22Rv1 (cell line): Measurements from ENCODE around the gene SIPA1L3.

ENCODE experiments used
- ZFX ChIP-seq: fragments of 450-650 bp; IDR thresholded peaks from 2 replicates; pipeline ENCODE4 v1.6.1; 2017; ENCODE audit warnings: antibody characterized with exemption, borderline replicate concordance
- TF ChIP-seq, protein P1 (sequence below): fragments of 450-650 bp; IDR thresholded peaks from 2 replicates; pipeline ENCODE4 v1.5.1; 2017; ENCODE audit warnings: mild to moderate bottlenecking

DNA sequence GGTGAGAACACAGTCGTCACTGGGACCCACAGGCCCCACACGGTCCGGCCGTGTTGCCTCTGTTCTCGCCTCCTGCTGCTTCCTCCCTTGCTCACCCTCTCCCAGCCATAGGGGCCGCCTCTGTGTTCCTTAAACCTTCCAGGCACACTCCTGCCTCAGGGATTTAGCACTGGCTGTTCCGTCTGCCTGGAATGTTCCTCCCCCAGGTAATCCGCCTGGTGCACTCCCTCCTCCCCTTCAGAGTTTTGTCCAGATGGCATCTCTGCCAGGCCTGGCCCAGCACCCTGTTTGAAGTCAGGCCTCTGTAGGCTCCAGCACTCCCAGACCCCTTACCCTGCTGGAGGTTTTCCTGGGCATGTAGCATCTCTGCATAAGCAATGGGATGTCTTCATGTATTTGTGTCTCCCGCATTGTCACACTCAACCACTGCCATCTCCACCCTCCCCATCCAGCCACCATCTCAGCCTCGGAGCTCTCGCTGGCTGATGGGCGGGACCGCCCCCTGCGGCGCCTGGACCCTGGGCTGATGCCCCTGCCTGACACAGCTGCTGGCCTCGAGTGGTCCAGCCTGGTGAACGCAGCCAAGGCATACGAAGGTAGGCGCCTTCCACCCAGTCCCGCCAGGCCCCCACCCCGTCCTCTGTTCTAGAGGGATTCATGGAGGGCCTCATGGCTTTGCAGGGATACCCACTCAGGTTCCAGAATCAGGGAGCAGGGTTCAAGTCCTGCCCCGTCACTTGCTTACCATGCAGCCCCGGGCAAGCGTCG, 291.1 kb downstream of the SIPA1L3 start:
- TF ChIP-seq, protein P1, sequence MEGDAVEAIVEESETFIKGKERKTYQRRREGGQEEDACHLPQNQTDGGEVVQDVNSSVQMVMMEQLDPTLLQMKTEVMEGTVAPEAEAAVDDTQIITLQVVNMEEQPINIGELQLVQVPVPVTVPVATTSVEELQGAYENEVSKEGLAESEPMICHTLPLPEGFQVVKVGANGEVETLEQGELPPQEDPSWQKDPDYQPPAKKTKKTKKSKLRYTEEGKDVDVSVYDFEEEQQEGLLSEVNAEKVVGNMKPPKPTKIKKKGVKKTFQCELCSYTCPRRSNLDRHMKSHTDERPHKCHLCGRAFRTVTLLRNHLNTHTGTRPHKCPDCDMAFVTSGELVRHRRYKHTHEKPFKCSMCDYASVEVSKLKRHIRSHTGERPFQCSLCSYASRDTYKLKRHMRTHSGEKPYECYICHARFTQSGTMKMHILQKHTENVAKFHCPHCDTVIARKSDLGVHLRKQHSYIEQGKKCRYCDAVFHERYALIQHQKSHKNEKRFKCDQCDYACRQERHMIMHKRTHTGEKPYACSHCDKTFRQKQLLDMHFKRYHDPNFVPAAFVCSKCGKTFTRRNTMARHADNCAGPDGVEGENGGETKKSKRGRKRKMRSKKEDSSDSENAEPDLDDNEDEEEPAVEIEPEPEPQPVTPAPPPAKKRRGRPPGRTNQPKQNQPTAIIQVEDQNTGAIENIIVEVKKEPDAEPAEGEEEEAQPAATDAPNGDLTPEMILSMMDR = no peak
- no peak for TF ChIP-seq ZFX
